Measurements from ENCODE around the gene NEXN.

The NEXN gene

GRCh38 chr1:77888081-77888780 is at the start of gene NEXN:
Gene NEXN, plus strand, starts transcription at chr1:77888624. Its CDS starts 27,483 bp downstream, at chr1:77916107.
- DNase-seq, result no peak

- no peak for DNase-seq
Observed at GRCh38 chr1:77841574-77841973, 46.9 kb upstream of the NEXN start.

GRCh38 chr1:77845951-77846350 is 42.5 kb upstream of the NEXN start:
- no peak for DNase-seq

- no peak for DNase-seq
Observed at GRCh38 chr1:77846966-77847365, 41.5 kb upstream of the NEXN start.

- DNase-seq, result no peak
Observed at GRCh38 chr1:77847621-77848080, 40.8 kb upstream of the NEXN start.

GRCh38 chr1:77850082-77850481 is 38.3 kb upstream of the NEXN start:
- no peak for DNase-seq

- DNase-seq, result no peak
Observed at GRCh38 chr1:77857552-77857951, 30.9 kb upstream of the NEXN start.

GRCh38 chr1:77858725-77859124 is 29.7 kb upstream of the NEXN start:
- DNase-seq, result no peak

- DNase-seq, result no peak
Observed at GRCh38 chr1:77859248-77859647, 29.2 kb upstream of the NEXN start.

- no peak for DNase-seq
Observed at GRCh38 chr1:77866296-77866695, 22.1 kb upstream of the NEXN start.

GRCh38 chr1:77872645-77873044 is 15.8 kb upstream of the NEXN start:
- DNase-seq, result no peak

GRCh38 chr1:77873461-77873860 is 15.0 kb upstream of the NEXN start:
- no peak for DNase-seq

- DNase-seq, result no peak
Observed at GRCh38 chr1:77874804-77875445, 13.5 kb upstream of the NEXN start.

GRCh38 chr1:77876884-77877283 is 11.5 kb upstream of the NEXN start:
- no peak for DNase-seq

- no peak for DNase-seq
Observed at GRCh38 chr1:77881061-77881460, 7.4 kb upstream of the NEXN start.

- no peak for DNase-seq
Observed at GRCh38 chr1:77882411-77882810, 6.0 kb upstream of the NEXN start.

GRCh38 chr1:77888781-77889642 is 588 bp downstream of the NEXN start:
- no peak for DNase-seq

GRCh38 chr1:77889671-77890070 is 1.2 kb downstream of the NEXN start:
- DNase-seq, result no peak

GRCh38 chr1:77891200-77891599 is 2.8 kb downstream of the NEXN start:
- no peak for DNase-seq

- DNase-seq, result no peak
Observed at GRCh38 chr1:77899647-77900320, 11.4 kb downstream of the NEXN start.

- DNase-seq, result no peak
Observed at GRCh38 chr1:77900687-77901293, 12.4 kb downstream of the NEXN start.

- no peak for DNase-seq
Observed at GRCh38 chr1:77905603-77906002, 17.2 kb downstream of the NEXN start.
